HepG2 (cell line): ENCODE measurements around the gene FCHO2. TPM values are rescaled to one million over a fixed set of nuclear protein-coding genes. Genes with fewer than 3 reads are reported as not detected.

ENCODE experiments used
- CBX1 ChIP-seq: IDR thresholded peaks from one replicate; pipeline ENCODE4 v1.6.1; 2016; ENCODE audit warnings: antibody characterized with exemption, low read depth
- CBX5 ChIP-seq: sonication (generic); formaldehyde crosslinking; IDR thresholded peaks from 2 replicates; pipeline ENCODE4 v1.4.0; 2020; ENCODE audit warnings: missing genetic modification reagents, borderline replicate concordance
- CEBPB ChIP-seq: IDR thresholded peaks from 2 replicates; pipeline ENCODE4 v1.6.1; 2011; ENCODE audit warnings: low read depth, low read length, improper control_type of control experiment, borderline replicate concordance
- HNRNPUL1 ChIP-seq: fragments of 200-400 bp; formaldehyde crosslinking; IDR thresholded peaks from 2 replicates; pipeline ENCODE4 v1.6.1; 2017; ENCODE audit warnings: low read depth, mild to moderate bottlenecking, low read length, moderate library complexity
- MATR3 ChIP-seq: sonication (generic); formaldehyde crosslinking; IDR thresholded peaks from 2 replicates; pipeline ENCODE4 v1.4.0; 2020; ENCODE audit warnings: missing genetic modification reagents
- MXD1 ChIP-seq: sonication (generic); formaldehyde crosslinking; IDR thresholded peaks from 2 replicates; pipeline ENCODE4 v1.4.0; 2020; ENCODE audit warnings: mild to moderate bottlenecking, missing genetic modification reagents
- PAWR ChIP-seq: sonication (generic); formaldehyde crosslinking; IDR thresholded peaks from 2 replicates; pipeline ENCODE4 v1.4.0; 2020; ENCODE audit warnings: missing genetic modification reagents, mild to moderate bottlenecking, borderline replicate concordance
- RAD51 ChIP-seq: fragments of 450-650 bp; IDR thresholded peaks from 2 replicates; pipeline ENCODE4 v1.6.1; 2016; ENCODE audit warnings: borderline replicate concordance
- ZFP37 ChIP-seq: sonication (generic); formaldehyde crosslinking; IDR thresholded peaks from 2 replicates; pipeline ENCODE4 v1.4.0; 2020; ENCODE audit warnings: missing genetic modification reagents, borderline replicate concordance
- ZNF138 ChIP-seq: sonication (generic); formaldehyde crosslinking; IDR thresholded peaks from 2 replicates; pipeline ENCODE4 v1.5.0; 2020; ENCODE audit warnings: mild to moderate bottlenecking, low read depth, missing genetic modification reagents
- ZNF629 ChIP-seq: sonication (generic); formaldehyde crosslinking; conservative IDR thresholded peaks from 2 replicates; pipeline ENCODE4 v1.5.0; 2020; ENCODE audit warnings: missing genetic modification reagents
- ZNF747 ChIP-seq: sonication (generic); formaldehyde crosslinking; IDR thresholded peaks from 2 replicates; pipeline ENCODE4 v1.8.1; 2023; ENCODE audit warnings: missing genetic modification reagents, mild to moderate bottlenecking, borderline replicate concordance
- polyA plus RNA-seq, 8 experiments: library from polyadenylated mRNA; depleted of rRNA in 3 of 8; stranded (reverse) in 7 of 8; unstranded in 1 of 8; fragments of >200 nt; fragmentation: Illumina TruSeq in 4 of 8; extraction: Trizol in 4 of 8; gene quantifications; 2 replicates each; pipeline versions ENCODE4 v1.2.1 to v1.2.3, GENCODE V29; 2011 to 2016; ENCODE audit warnings: low read depth in 4 of 8, missing spikeins in 1 of 8, mixed read lengths in 1 of 8; ENCODE audit not compliant: insufficient read depth in 1 of 8
- total RNA-seq, 5 experiments: library from RNA; depleted of rRNA; stranded (reverse); fragments of >200 nt; fragmentation: Illumina TruSeq; extraction: Trizol; gene quantifications; 2 replicates each; pipeline ENCODE4 v1.2.3, GENCODE V29; 2016; ENCODE audit warnings: low read depth in 1 of 5
- TF ChIP-seq, protein P1 (sequence below): sonication (generic); formaldehyde crosslinking; IDR thresholded peaks from 2 replicates; pipeline ENCODE4 v1.5.0; 2020; ENCODE audit warnings: mild to moderate bottlenecking, missing genetic modification reagents, borderline replicate concordance
- TF ChIP-seq, protein P2 (sequence below), 2 experiments: fragments of 450-650 bp in 1 of 2; sonication (generic) in 1 of 2; formaldehyde crosslinking in 1 of 2; IDR thresholded peaks; 2 replicates each; pipeline versions ENCODE4 v1.6.1 to v1.8.0; 2016 to 2022; ENCODE audit warnings: antibody characterized with exemption in 1 of 2, mild to moderate bottlenecking in 1 of 2, missing genetic modification reagents in 1 of 2

Gene FCHO2
- total and polyA plus RNA-seq, 2 of the 13 experiments (the other 11 are each of a cell fraction or from before 2014, with no cell fraction given) = 11.6 to 17.3 TPM

GRCh38 chr5:72955143-72955767, 586 bp upstream of the FCHO2 start (continued):
- TF ChIP-seq, protein P1, sequence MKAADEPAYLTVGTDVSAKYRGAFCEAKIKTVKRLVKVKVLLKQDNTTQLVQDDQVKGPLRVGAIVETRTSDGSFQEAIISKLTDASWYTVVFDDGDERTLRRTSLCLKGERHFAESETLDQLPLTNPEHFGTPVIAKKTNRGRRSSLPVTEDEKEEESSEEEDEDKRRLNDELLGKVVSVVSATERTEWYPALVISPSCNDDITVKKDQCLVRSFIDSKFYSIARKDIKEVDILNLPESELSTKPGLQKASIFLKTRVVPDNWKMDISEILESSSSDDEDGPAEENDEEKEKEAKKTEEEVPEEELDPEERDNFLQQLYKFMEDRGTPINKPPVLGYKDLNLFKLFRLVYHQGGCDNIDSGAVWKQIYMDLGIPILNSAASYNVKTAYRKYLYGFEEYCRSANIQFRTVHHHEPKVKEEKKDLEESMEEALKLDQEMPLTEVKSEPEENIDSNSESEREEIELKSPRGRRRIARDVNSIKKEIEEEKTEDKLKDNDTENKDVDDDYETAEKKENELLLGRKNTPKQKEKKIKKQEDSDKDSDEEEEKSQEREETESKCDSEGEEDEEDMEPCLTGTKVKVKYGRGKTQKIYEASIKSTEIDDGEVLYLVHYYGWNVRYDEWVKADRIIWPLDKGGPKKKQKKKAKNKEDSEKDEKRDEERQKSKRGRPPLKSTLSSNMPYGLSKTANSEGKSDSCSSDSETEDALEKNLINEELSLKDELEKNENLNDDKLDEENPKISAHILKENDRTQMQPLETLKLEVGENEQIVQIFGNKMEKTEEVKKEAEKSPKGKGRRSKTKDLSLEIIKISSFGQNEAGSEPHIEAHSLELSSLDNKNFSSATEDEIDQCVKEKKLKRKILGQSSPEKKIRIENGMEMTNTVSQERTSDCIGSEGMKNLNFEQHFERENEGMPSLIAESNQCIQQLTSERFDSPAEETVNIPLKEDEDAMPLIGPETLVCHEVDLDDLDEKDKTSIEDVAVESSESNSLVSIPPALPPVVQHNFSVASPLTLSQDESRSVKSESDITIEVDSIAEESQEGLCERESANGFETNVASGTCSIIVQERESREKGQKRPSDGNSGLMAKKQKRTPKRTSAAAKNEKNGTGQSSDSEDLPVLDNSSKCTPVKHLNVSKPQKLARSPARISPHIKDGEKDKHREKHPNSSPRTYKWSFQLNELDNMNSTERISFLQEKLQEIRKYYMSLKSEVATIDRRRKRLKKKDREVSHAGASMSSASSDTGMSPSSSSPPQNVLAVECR = peak; percentile 62; the same call in 1 of the 2 replicates
- TF ChIP-seq CBX5 (CRISPR knock-in tag) (peak; percentile 34; the same call in 1 of the 2 replicates), CEBPB (no peak), CBX1 (no peak), ZNF629 (CRISPR knock-in tag) (no peak), ZNF747 (CRISPR knock-in tag) (peak; percentile 32; the same call in 1 of the 2 replicates), MATR3 (CRISPR knock-in tag) (no peak), PAWR (no peak), ZNF138 (CRISPR knock-in tag) (no peak), HNRNPUL1 (no peak), RAD51 (no peak), MXD1 (CRISPR knock-in tag) (peak; percentile 17; the same call in 1 of the 2 replicates), ZFP37 (CRISPR knock-in tag) (0 out of 2 replicates have a peak, but pooled peaks have one; percentile 49)
- TF ChIP-seq, protein P2, sequence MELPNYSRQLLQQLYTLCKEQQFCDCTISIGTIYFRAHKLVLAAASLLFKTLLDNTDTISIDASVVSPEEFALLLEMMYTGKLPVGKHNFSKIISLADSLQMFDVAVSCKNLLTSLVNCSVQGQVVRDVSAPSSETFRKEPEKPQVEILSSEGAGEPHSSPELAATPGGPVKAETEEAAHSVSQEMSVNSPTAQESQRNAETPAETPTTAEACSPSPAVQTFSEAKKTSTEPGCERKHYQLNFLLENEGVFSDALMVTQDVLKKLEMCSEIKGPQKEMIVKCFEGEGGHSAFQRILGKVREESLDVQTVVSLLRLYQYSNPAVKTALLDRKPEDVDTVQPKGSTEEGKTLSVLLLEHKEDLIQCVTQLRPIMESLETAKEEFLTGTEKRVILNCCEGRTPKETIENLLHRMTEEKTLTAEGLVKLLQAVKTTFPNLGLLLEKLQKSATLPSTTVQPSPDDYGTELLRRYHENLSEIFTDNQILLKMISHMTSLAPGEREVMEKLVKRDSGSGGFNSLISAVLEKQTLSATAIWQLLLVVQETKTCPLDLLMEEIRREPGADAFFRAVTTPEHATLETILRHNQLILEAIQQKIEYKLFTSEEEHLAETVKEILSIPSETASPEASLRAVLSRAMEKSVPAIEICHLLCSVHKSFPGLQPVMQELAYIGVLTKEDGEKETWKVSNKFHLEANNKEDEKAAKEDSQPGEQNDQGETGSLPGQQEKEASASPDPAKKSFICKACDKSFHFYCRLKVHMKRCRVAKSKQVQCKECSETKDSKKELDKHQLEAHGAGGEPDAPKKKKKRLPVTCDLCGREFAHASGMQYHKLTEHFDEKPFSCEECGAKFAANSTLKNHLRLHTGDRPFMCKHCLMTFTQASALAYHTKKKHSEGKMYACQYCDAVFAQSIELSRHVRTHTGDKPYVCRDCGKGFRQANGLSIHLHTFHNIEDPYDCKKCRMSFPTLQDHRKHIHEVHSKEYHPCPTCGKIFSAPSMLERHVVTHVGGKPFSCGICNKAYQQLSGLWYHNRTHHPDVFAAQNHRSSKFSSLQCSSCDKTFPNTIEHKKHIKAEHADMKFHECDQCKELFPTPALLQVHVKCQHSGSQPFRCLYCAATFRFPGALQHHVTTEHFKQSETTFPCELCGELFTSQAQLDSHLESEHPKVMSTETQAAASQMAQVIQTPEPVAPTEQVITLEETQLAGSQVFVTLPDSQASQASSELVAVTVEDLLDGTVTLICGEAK (IDR thresholded peaks at IDR 0.05) = no peak
- TF ChIP-seq, protein P2 (CRISPR knock-in tag; IDR thresholded peaks at IDR 0.05) = no peak; the same call in 1 of the 2 replicates
